ENCODE measurements around the gene RPS19BP1.

GRCh38 chr22:39520226-39521105, 12.1 kb downstream of the RPS19BP1 start, which contains the start of gene ATF4:
- TF ChIP-seq CTCF (IDR thresholded peaks at IDR 0.05) (peak in 2 of 3 donors; percentile 14 to 35), POLR2A (IDR thresholded peaks at IDR 0.05) (peak; percentile 99)
